A549 treated with Hydrocortisone at 1 μM for 4 hours (cell line): Measurements from ENCODE around the gene USB1. TPM values are rescaled to one million over a fixed set of nuclear protein-coding genes. Genes with fewer than 3 reads are reported as not detected.

ENCODE experiments used
- total RNA-seq: library from RNA; stranded (reverse); fragments of 200-300 nt; extraction: Qiagen RNA extraction; gene quantifications from 5 replicates; pipeline ENCODE4 v1.2.3, GENCODE V29; 2022

USB1 gene
- total RNA-seq, result 75.6 to 90.3 TPM (median 82.8 TPM) in 5 replicates

DNA sequence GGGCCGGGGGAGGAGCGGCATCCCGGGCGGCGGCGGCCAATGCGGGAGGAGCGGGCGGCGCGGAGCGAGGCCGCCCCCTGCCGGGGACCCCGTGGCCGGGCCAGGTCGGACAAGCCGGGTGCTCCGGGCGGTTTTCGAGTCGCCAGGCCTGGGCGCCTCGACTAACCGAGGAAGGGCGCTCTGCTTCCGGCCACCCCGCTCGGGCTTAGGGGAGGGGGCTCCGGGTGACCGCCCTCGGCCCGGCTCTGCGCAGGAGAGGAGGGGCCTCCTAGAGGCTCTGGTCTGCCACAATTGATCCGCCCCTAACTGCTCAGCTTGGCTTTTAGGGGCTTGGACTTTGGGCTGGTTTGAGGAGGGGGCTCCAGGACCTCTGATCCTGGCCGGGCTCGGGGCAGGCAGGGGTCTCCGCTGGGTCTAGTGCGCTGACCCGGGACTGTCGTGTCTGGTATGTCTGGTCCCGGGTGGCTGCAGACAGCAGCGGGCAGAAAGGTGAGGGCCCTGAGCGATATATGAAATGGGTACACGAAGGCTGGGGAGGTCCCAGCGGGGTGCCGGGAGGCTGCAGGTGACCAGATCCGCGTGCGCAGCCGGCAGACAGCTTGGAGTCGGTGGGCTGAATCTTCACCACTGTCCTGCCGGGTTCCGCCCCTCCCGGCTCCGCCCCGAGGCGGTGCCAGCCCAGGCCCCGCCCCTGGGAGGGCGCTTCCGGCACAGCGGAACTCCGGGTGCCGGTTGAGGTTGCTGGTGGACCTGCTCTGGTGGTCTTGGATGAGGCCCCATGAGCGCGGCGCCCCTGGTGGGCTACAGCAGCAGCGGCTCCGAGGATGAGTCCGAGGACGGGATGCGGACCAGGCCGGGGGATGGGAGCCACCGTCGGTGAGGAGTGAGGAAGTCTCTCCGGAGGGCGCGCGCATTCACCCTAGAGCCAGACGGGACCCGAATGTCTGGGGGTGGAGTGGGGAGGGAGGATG, at the start of gene USB1:
USB1 (plus strand) TSS at position 702 of the 971 bp plus-strand sequence; CDS start at position 779, 77 bp downstream.

GRCh38 chr16:57970970-57971369, 30.2 kb upstream of the USB1 start, which contains the start of gene CNGB1:
TSS of gene CNGB1 (minus strand) at chr16:57971128. CDS start at chr16:57967286, 3,842 bp downstream.

GRCh38 chr16:57999971-58000705, 1.1 kb upstream of the USB1 start, which contains the start of gene ZNF319:
TSS of gene ZNF319 (minus strand) at chr16:58000672. CDS start at chr16:57998265, 2,407 bp downstream.

DNA sequence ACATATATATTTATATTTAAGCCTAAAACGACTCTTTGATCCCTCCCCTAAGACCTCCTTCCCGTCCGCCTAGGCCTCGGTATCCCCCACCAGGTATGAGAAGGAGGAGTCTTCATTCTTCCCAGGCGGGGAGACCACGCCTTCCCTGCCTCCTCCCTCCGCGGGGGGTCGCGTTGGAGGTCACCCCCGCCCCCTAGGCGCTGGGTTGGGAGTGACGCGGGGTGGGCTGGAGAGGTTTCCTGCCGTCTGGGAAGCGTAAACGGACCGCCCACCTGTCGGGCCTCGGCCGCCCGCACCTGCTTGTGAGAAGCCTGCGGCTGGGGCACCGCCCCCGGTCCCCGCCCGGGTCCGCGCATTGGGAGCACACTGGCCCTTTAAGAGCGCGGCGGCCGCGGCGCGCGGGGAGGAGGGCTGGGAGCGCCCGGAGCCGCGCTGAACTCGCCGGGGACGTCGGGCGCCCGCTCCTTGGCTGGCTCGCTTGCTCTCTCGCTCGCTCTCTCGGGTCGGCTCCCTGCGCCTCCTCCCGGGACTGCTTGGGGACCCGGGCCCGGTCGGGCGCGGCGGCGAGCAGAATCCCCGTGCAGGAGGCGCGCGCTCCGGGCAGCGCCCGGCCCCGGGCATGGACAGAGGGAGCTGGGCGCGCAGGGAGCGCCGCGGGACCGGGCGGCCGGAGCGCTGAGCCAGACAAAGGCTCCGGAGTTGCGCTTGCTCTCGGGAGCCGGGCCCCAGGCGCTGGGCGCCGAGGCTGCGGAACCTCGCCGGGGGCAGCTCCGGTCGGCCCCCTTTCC, 24.3 kb downstream of the USB1 start, which contains the start of gene MMP15:
MMP15 (plus strand) TSS at position 404 of the 788 bp plus-strand sequence. CDS start 597 bp downstream, outside the sequence.

Other genes with a start within 250 kb of the USB1 start
- 115 to 142 TPM (median 135 TPM) in 5 replicates for gene KIFC3, start 198.9 kb upstream of the USB1 start, total RNA-seq
- 0.06 to 0.18 TPM (median 0.09 TPM) in 5 replicates for gene CNGB1, start 30.3 kb upstream of the USB1 start, total RNA-seq
- gene ZNF319, start 735 bp upstream of the USB1 start, total RNA-seq, result 12.7 to 14.9 TPM (median 13.1 TPM) in 5 replicates
- gene MMP15, start 24.3 kb downstream of the USB1 start, total RNA-seq, result 44.8 to 55.4 TPM (median 47.4 TPM) in 5 replicates
- 48.7 to 54.7 TPM (median 51.4 TPM) in 5 replicates for gene CFAP20, start 128.0 kb downstream of the USB1 start, total RNA-seq
- gene CSNK2A2, start 196.7 kb downstream of the USB1 start, total RNA-seq, result 50.9 to 72.4 TPM (median 53.5 TPM) in 5 replicates